Trophoblast cell (in vitro differentiated cells and primary cell): ENCODE data around the gene GNAI2.

Experiments used
- DNase-seq, 2 donors: peaks; one replicate each; pipeline ENCODE4 v3.0.0-alpha.2; 2016
- H2AFZ ChIP-seq: 2 replicates; pipeline ENCODE4 v1.6.1; 2013; ENCODE audit warnings: low read length, moderate library complexity, mild to moderate bottlenecking; ENCODE audit not compliant: insufficient read depth, poor library complexity
- H2AK5ac ChIP-seq: 2 replicates; pipeline ENCODE4 v1.6.1; 2013; ENCODE audit warnings: mild to moderate bottlenecking, low read length
- H2BK120ac ChIP-seq: 2 replicates; pipeline ENCODE4 v1.6.1; 2013; ENCODE audit warnings: low read length, mild to moderate bottlenecking, moderate library complexity; ENCODE audit not compliant: insufficient read depth, poor library complexity
- H2BK12ac ChIP-seq: 2 replicates; pipeline ENCODE4 v1.6.1; 2013; ENCODE audit warnings: mild to moderate bottlenecking, low read length, moderate library complexity
- H2BK5ac ChIP-seq: 2 replicates; pipeline ENCODE4 v1.6.1; 2013; ENCODE audit warnings: low read length, low read depth, moderate library complexity, mild to moderate bottlenecking; ENCODE audit not compliant: poor library complexity
- H3K14ac ChIP-seq: 2 replicates; pipeline ENCODE4 v1.6.1; 2013; ENCODE audit warnings: mild to moderate bottlenecking, low read length
- H3K18ac ChIP-seq: 2 replicates; pipeline ENCODE4 v1.6.1; 2013; ENCODE audit warnings: mild to moderate bottlenecking, low read length
- H3K23ac ChIP-seq: 2 replicates; pipeline ENCODE4 v1.6.1; 2013; ENCODE audit warnings: low read length
- H3K27ac ChIP-seq: 2 replicates; pipeline ENCODE4 v1.5.1; 2013; ENCODE audit warnings: low read depth, mild to moderate bottlenecking, inconsistent platforms, low read length, moderate library complexity
- H3K27me3 ChIP-seq: 2 replicates; pipeline ENCODE4 v1.6.1; 2013; ENCODE audit warnings: inconsistent platforms, mild to moderate bottlenecking, low read length, moderate library complexity; ENCODE audit not compliant: insufficient read depth
- H3K36me3 ChIP-seq, 2 experiments: 1 replicate in 1 of 2; 2 replicates in 1 of 2; pipeline ENCODE4 v1.6.1; 2013; ENCODE audit warnings: low read length in 2 of 2, mild to moderate bottlenecking in 2 of 2, moderate library complexity in 1 of 2; ENCODE audit not compliant: insufficient read depth in 2 of 2, control insufficient read depth in 1 of 2
- H3K4ac ChIP-seq: 2 replicates; pipeline ENCODE4 v1.6.1; 2013; ENCODE audit warnings: low read depth, mild to moderate bottlenecking, low read length, moderate library complexity
- H3K4me1 ChIP-seq, 2 experiments: 1 replicate in 1 of 2; 2 replicates in 1 of 2; pipeline ENCODE4 v1.6.1; 2013; ENCODE audit warnings: low read length in 2 of 2, mild to moderate bottlenecking in 2 of 2, moderate library complexity in 1 of 2; ENCODE audit not compliant: insufficient read depth in 2 of 2, control insufficient read depth in 1 of 2
- H3K4me2 ChIP-seq: 2 replicates; pipeline ENCODE4 v1.6.1; 2013; ENCODE audit warnings: inconsistent platforms, mild to moderate bottlenecking, low read length, moderate library complexity
- H3K4me3 ChIP-seq: 2 replicates; pipeline ENCODE4 v1.5.1; 2013; ENCODE audit warnings: mild to moderate bottlenecking, low read depth, low read length, inconsistent platforms
- H3K79me1 ChIP-seq: one replicate; pipeline ENCODE4 v1.6.1; 2013; ENCODE audit warnings: low read length
- H3K79me2 ChIP-seq: 2 replicates; pipeline ENCODE4 v1.6.1; 2013; ENCODE audit warnings: low read length, mild to moderate bottlenecking; ENCODE audit not compliant: control insufficient read depth, insufficient read depth, poor library complexity
- H3K9ac ChIP-seq: 2 replicates; pipeline ENCODE4 v1.6.1; 2013; ENCODE audit warnings: mild to moderate bottlenecking, low read length
- H3K9me3 ChIP-seq: 2 replicates; pipeline ENCODE4 v1.6.1; 2013; ENCODE audit warnings: low read depth, mild to moderate bottlenecking, control low read depth, inconsistent platforms, low read length; ENCODE audit not compliant: insufficient read depth
- H4K12ac ChIP-seq: 2 replicates; pipeline ENCODE4 v1.6.1; 2013; ENCODE audit warnings: low read depth, mild to moderate bottlenecking, low read length, moderate library complexity
- H4K8ac ChIP-seq: 2 replicates; pipeline ENCODE4 v1.6.1; 2013; ENCODE audit warnings: low read depth, mild to moderate bottlenecking, low read length, moderate library complexity
- H4K91ac ChIP-seq: one replicate; pipeline ENCODE4 v1.6.1; 2013; ENCODE audit warnings: low read depth, mild to moderate bottlenecking, low read length, moderate library complexity
- WGBS: extraction: QIAGEN DNeasy Blood & Tissue Kit; methylation state at CpG from one replicate; pipeline ENCODE4 v1.1.7; 2013; ENCODE audit warnings: missing lambda C conversion rate; ENCODE audit not compliant: insufficient read length, insufficient coverage; ENCODE audit errors: extremely low coverage; 5-methylcytosine and 5-hydroxymethylcytosine counted together

Gene GNAI2

GRCh38 chr3:50207359-50208042 lies 28.5 kb upstream of the GNAI2 start:
- Histone ChIP-seq H3K14ac (no peak overlapping the region), H4K8ac (no peak overlapping the region), H3K4me2 (no peak overlapping the region), H2BK5ac (no peak overlapping the region), H3K79me1 (no peaks in the 10 kb centered on the region), H2AK5ac (no peak overlapping the region), H3K36me3 (no peaks in the 10 kb centered on the region), H3K4ac (no peak overlapping the region), H3K4me3 (no peak overlapping the region), H3K9me3 (peaks cover 3% of the 10 kb centered on the region), H4K12ac (no peak overlapping the region), H2AFZ (no peak overlapping the region), H3K27me3 (peaks cover 22% of the 10 kb centered on the region), H3K23ac (no peak overlapping the region), H3K4me1 (peaks cover 9 to 14% of the 10 kb centered on the region in 2 experiments), H3K9ac (no peak overlapping the region), H2BK12ac (no peak overlapping the region), H3K79me2 (peaks cover 2% of the 10 kb centered on the region), H4K91ac (no peak overlapping the region), H3K18ac (no peak overlapping the region), H2BK120ac (no peak overlapping the region), H3K27ac (no peak overlapping the region)
- no CpG with 5 or more reads among the region's 17 CpGs for whole genome bisulfite sequencing
- no peak for DNase-seq

GRCh38 chr3:50208677-50209344 lies 27.2 kb upstream of the GNAI2 start:
- DNase-seq, result no peak
- Histone ChIP-seq H3K79me1 (no peaks in the 10 kb centered on the region), H3K27me3 (peaks cover 22% of the 10 kb centered on the region), H3K18ac (no peak overlapping the region), H3K36me3 (no peaks in the 10 kb centered on the region), H3K14ac (no peak overlapping the region), H4K12ac (no peak overlapping the region), H4K8ac (no peak overlapping the region), H3K9me3 (no peaks in the 10 kb centered on the region), H3K4me1 (peaks cover 9 to 14% of the 10 kb centered on the region in 2 experiments), H3K4me2 (no peak overlapping the region), H3K79me2 (peaks cover 2% of the 10 kb centered on the region), H3K9ac (no peak overlapping the region), H3K27ac (no peak overlapping the region), H4K91ac (no peak overlapping the region), H2BK12ac (no peak overlapping the region), H3K4ac (no peak overlapping the region), H2AFZ (no peak overlapping the region), H3K4me3 (no peak overlapping the region), H2AK5ac (no peak overlapping the region), H2BK120ac (no peak overlapping the region), H3K23ac (no peak overlapping the region), H2BK5ac (no peak overlapping the region)
- WGBS, result no CpG with 5 or more reads among the region's 14 CpGs

- H4K91ac ChIP-seq, result no peak overlapping the region
- H3K27me3 ChIP-seq, result peaks cover 18% of the 10 kb centered on the region
- no peak overlapping the region for H3K27ac ChIP-seq
- H3K4me2 ChIP-seq, result no peak overlapping the region
- H2AFZ ChIP-seq, result no peak overlapping the region
- no peak overlapping the region for H2BK12ac ChIP-seq
- no peak for DNase-seq
- no peak overlapping the region for H2BK5ac ChIP-seq
- WGBS, result no CpG with 5 or more reads among the region's 5 CpGs
- H3K79me2 ChIP-seq, result peaks cover 2% of the 10 kb centered on the region
- H3K4ac ChIP-seq, result no peak overlapping the region
- H2BK120ac ChIP-seq, result no peak overlapping the region
- H3K14ac ChIP-seq, result no peak overlapping the region
- no peak overlapping the region for H4K12ac ChIP-seq
- H3K9ac ChIP-seq, result no peak overlapping the region
- no peak overlapping the region for H4K8ac ChIP-seq
- peaks cover 0 to 2% of the 10 kb centered on the region in 2 experiments for H3K36me3 ChIP-seq
- H3K23ac ChIP-seq, result no peak overlapping the region
- no peaks in the 10 kb centered on the region for H3K79me1 ChIP-seq
- no peak overlapping the region for H2AK5ac ChIP-seq
- H3K18ac ChIP-seq, result no peak overlapping the region
- no peak overlapping the region for H3K4me3 ChIP-seq
- H3K4me1 ChIP-seq, result peaks cover 6% of the 10 kb centered on the region in 2 experiments
- H3K9me3 ChIP-seq, result no peaks in the 10 kb centered on the region
Measured at GRCh38 chr3:50210176-50210509, 25.9 kb upstream of the GNAI2 start.

GRCh38 chr3:50210510-50211367 lies 25.3 kb upstream of the GNAI2 start:
- Histone ChIP-seq H2BK12ac (no peak overlapping the region), H4K8ac (no peak overlapping the region), H3K14ac (no peak overlapping the region), H2BK5ac (no peak overlapping the region), H2AFZ (no peak overlapping the region), H2BK120ac (no peak overlapping the region), H4K91ac (no peak overlapping the region), H3K4me1 (peaks cover 2% of the 10 kb centered on the region in 2 experiments), H3K79me1 (no peaks in the 10 kb centered on the region), H3K23ac (no peak overlapping the region), H3K79me2 (no peaks in the 10 kb centered on the region), H3K4ac (no peak overlapping the region), H3K4me3 (no peak overlapping the region), H3K27ac (no peak overlapping the region), H3K36me3 (peaks cover 0 to 2% of the 10 kb centered on the region in 2 experiments), H3K27me3 (peaks cover 12% of the 10 kb centered on the region), H3K9me3 (no peaks in the 10 kb centered on the region), H3K4me2 (no peak overlapping the region), H2AK5ac (no peak overlapping the region), H3K18ac (no peak overlapping the region), H4K12ac (no peak overlapping the region), H3K9ac (no peak overlapping the region)
- no CpG with 5 or more reads among the region's 13 CpGs for WGBS
- no peak for DNase-seq
